IPS DF 6.9 (cell line): ENCODE data around the gene MAP2K4.

Experiments
- DNase-seq: peaks from one replicate; pipeline ENCODE4 v3.0.0-alpha.2; 2013; ENCODE audit warnings: low read depth, low spot score
- H3K27ac ChIP-seq: one replicate; pipeline ENCODE4 v1.5.1; 2013; ENCODE audit warnings: low read length, control low read depth
- H3K27me3 ChIP-seq: 2 replicates; pipeline ENCODE4 v1.6.1; 2013; ENCODE audit warnings: mild to moderate bottlenecking, low read length; ENCODE audit not compliant: control insufficient read depth, insufficient read depth
- H3K36me3 ChIP-seq: 2 replicates; pipeline ENCODE4 v1.6.1; 2013; ENCODE audit warnings: low read length; ENCODE audit not compliant: control insufficient read depth, insufficient read depth
- H3K4me1 ChIP-seq: 2 replicates; pipeline ENCODE4 v1.6.1; 2013; ENCODE audit warnings: low read length; ENCODE audit not compliant: control insufficient read depth, insufficient read depth
- H3K4me3 ChIP-seq: 2 replicates; pipeline ENCODE4 v1.5.1; 2013; ENCODE audit warnings: mild to moderate bottlenecking, low read length
- H3K9me3 ChIP-seq: 2 replicates; pipeline ENCODE4 v1.6.1; 2013; ENCODE audit warnings: low read length, inconsistent platforms; ENCODE audit not compliant: control insufficient read depth, insufficient read depth
- WGBS: extraction: QIAGEN DNeasy Blood & Tissue Kit; methylation state at CpG from one replicate; pipeline ENCODE4 v1.1.7; 2013; ENCODE audit warnings: mixed read lengths, missing lambda C conversion rate; ENCODE audit not compliant: insufficient read length, insufficient coverage; 5-methylcytosine and 5-hydroxymethylcytosine counted together

The MAP2K4 gene

GRCh38 chr17:12037970-12038369 lies 17.3 kb downstream of the MAP2K4 start:
- Histone ChIP-seq H3K27ac (no peak overlapping the region), H3K4me3 (no peak overlapping the region), H3K36me3 (no peaks in the 10 kb centered on the region), H3K4me1 (no peaks in the 10 kb centered on the region), H3K27me3 (no peaks in the 10 kb centered on the region), H3K9me3 (no peaks in the 10 kb centered on the region)
- no CpG with 5 or more reads among the region's 2 CpGs for WGBS
- no peak for DNase-seq

DNA sequence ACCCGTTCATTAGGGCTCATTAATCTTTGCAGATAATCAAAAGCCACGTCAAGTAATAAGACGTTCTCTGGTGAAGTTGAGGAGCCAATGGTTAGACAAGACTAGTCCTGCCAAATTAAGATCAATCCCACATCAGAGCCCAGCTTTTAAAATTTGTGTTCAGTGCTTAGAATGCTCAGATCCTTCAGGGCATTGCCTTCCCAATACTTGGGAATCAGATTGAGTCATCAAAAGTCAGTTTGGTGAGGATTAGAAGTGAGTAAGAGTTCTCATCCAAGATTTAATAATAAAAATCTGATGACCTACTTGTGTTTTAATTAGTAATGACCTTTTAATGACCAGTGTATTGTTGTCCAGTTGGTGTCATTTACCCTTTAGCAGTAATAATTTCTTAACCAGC lies 19.8 kb downstream of the MAP2K4 start:
- WGBS, result no CpG with 5 or more reads among the region's 3 CpGs
- no peaks in the 10 kb centered on the region for H3K4me1 ChIP-seq
- H3K36me3 ChIP-seq, result no peaks in the 10 kb centered on the region
- H3K27ac ChIP-seq, result no peak overlapping the region
- H3K9me3 ChIP-seq, result no peaks in the 10 kb centered on the region
- H3K27me3 ChIP-seq, result no peaks in the 10 kb centered on the region
- no peak for DNase-seq
- H3K4me3 ChIP-seq, result no peak overlapping the region

DNA sequence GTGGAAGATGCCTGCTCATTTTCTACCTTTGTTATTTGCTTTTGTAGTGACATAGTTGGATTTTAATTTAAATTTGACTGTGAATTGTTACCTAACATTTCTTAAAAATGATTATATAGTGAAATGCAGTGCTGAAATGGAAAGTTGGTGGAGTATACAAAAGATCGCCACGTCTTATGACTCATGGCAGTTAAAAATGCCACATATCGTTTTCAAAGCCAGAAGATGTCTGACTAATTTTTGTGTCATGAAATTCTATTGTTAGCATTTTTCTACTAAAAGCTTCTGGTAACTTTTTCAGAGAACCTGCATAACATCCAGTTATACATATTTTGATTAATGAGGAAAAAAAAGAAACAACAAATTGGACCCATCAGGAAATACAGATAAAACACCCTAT lies 20.6 kb downstream of the MAP2K4 start:
- no peak for DNase-seq
- Histone ChIP-seq H3K4me3 (no peak overlapping the region), H3K27me3 (no peaks in the 10 kb centered on the region), H3K27ac (no peak overlapping the region), H3K4me1 (no peaks in the 10 kb centered on the region; the same call in 1 of the 2 replicates), H3K36me3 (no peaks in the 10 kb centered on the region), H3K9me3 (no peaks in the 10 kb centered on the region)
- no CpG with 5 or more reads among the region's 3 CpGs for WGBS

DNA sequence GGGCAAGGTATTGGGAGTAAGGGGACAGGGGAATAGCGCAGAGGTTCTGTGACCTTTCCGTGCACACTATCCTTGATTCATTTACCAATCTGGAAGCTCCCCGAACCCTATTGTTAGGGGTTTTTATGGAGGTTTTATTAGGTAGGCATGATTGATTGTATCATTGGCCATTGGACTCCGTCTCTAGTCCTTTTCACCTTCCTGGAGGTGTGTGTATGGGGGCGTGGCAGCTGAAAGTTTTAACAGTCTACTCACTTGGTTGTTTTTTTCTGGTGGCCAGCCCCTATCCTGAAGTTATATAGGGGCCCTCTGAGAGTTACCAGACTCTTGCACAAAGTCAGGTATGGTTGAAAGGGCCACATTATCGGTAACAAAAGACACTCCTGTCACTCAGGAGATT lies 23.0 kb downstream of the MAP2K4 start:
- H3K9me3 ChIP-seq, result no peaks in the 10 kb centered on the region
- no peak for DNase-seq
- WGBS, result no CpG with 5 or more reads among the region's 6 CpGs
- H3K27me3 ChIP-seq, result no peaks in the 10 kb centered on the region
- H3K4me3 ChIP-seq, result no peak overlapping the region
- no peaks in the 10 kb centered on the region; the same call in 1 of the 2 replicates for H3K4me1 ChIP-seq
- H3K27ac ChIP-seq, result no peak overlapping the region
- no peaks in the 10 kb centered on the region for H3K36me3 ChIP-seq

DNA sequence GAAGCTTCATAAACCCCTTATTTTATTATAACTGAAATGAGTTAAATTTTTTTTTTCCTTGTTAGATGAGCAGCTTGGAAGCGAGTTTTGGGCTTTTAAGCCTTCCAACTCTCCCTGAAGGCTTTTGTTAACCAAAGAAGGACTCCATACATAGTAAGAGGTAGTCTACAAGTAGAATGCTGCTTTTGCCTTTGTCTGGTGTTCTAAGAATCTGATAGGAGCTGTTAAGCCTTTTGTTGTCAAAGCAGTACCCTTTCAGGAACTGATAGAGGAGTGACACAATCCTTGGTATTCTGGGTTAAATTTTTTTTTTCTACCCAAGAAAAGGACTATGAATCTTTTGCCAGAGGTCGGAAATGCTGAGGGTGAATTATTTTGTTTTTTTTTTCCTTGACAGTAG lies 26.1 kb downstream of the MAP2K4 start:
- no peak overlapping the region for H3K4me3 ChIP-seq
- DNase-seq, result peak; percentile 11
- peaks cover 3% of the 10 kb centered on the region; the same call in 1 of the 2 replicates for H3K4me1 ChIP-seq
- H3K36me3 ChIP-seq, result no peaks in the 10 kb centered on the region
- no peaks in the 10 kb centered on the region for H3K9me3 ChIP-seq
- H3K27me3 ChIP-seq, result no peaks in the 10 kb centered on the region
- no CpG with 5 or more reads among the region's 2 CpGs for WGBS
- no peak overlapping the region for H3K27ac ChIP-seq

DNA sequence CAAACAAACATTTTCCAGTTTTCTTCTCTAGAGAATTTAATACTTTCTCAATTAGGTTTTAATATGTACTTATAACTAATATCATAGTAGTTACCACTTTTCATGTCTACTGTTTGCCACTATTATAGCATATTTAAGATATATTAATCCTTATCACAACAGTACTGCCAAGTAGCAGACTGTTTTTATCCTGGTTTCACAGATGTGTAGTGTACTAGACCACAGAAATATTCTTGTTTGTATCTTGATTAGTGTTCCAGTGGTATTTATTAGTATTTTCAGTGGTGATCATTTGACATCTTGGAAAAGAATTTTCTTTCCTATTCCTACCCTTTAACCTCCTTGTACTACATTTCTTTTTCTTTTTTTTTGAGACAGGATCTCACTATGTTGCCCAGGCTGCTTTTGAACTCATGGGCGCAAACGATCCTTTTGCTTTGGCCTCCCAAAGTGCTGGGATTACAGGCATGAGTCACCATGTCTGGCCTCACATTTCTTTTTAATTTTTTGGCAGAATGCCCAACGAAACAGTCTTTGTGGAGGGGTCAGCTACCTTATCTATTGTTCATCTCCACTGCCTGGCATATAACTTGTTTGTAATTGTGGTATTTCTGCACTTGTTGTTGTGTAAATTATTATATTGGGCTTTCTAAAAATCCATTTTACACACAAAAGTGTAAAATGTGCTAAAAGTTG lies 27.2 kb downstream of the MAP2K4 start:
- Histone ChIP-seq H3K9me3 (no peaks in the 10 kb centered on the region), H3K4me1 (peaks cover 3% of the 10 kb centered on the region; the same call in 1 of the 2 replicates), H3K4me3 (no peak overlapping the region), H3K27me3 (no peaks in the 10 kb centered on the region), H3K27ac (no peak overlapping the region), H3K36me3 (no peaks in the 10 kb centered on the region)
- no peak for DNase-seq
- WGBS, result no CpG with 5 or more reads among the region's 3 CpGs

- no CpG with 5 or more reads among the region's 7 CpGs for WGBS
- H3K4me3 ChIP-seq, result no peak overlapping the region
- no peak overlapping the region for H3K27ac ChIP-seq
These were observed 28.3 kb downstream of the MAP2K4 start for GRCh38 chr17:12048843-12049473.

DNA sequence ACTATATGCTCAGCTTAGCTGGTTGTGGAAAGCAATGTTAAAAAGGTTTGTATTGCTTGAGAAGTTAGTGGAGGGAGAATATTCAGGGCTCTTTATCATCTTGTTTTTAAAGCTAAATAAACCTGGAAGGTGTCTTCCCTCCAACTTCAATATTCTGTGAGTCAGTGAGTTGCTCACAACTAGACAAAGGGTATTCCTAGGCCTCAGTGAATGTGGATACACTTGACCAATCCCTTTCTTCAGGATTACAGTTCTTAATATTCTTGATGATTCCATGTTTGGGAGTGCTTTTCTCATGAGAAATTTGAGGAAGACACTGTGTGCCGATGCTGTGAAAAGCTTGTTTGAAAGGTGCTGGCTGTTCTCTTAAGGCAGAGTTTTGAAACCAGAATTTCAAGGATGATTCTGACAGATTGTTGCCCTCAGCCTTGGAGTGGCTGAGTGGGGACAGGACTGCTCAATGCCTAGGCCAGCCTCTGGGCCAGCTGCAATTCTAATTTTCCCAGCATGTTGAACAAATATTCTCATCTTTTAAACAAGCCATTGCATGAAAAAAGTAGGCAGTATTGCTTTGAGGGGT lies 30.1 kb downstream of the MAP2K4 start:
- no peak for DNase-seq
- Histone ChIP-seq H3K36me3 (no peaks in the 10 kb centered on the region), H3K4me1 (peaks cover 3% of the 10 kb centered on the region; the same call in 1 of the 2 replicates), H3K27ac (no peak overlapping the region), H3K27me3 (no peaks in the 10 kb centered on the region), H3K4me3 (no peak overlapping the region), H3K9me3 (no peaks in the 10 kb centered on the region)
- no CpG with 5 or more reads among the region's 1 CpG for WGBS

More at GRCh38 chr17:12048843-12049473, 28.3 kb downstream of the MAP2K4 start:
- H3K27me3 ChIP-seq, result no peaks in the 10 kb centered on the region
- H3K36me3 ChIP-seq, result no peaks in the 10 kb centered on the region
- DNase-seq, result no peak
- no peaks in the 10 kb centered on the region for H3K9me3 ChIP-seq
- peaks cover 3% of the 10 kb centered on the region; the same call in 1 of the 2 replicates for H3K4me1 ChIP-seq

- H3K4me3 ChIP-seq, result no peak overlapping the region
- H3K9me3 ChIP-seq, result no peaks in the 10 kb centered on the region
- no CpG with 5 or more reads among the region's 3 CpGs for WGBS
- no peaks in the 10 kb centered on the region for H3K36me3 ChIP-seq
- H3K27me3 ChIP-seq, result no peaks in the 10 kb centered on the region
- no peak overlapping the region for H3K27ac ChIP-seq
- DNase-seq, result no peak
- peaks cover 3% of the 10 kb centered on the region; the same call in 1 of the 2 replicates for H3K4me1 ChIP-seq
These were observed 32.9 kb downstream of the MAP2K4 start for GRCh38 chr17:12053552-12053951.

GRCh38 chr17:12055889-12056288 lies 35.2 kb downstream of the MAP2K4 start:
- Histone ChIP-seq H3K4me3 (no peak overlapping the region), H3K27ac (no peak overlapping the region), H3K9me3 (no peaks in the 10 kb centered on the region), H3K27me3 (no peaks in the 10 kb centered on the region), H3K4me1 (peaks cover 3% of the 10 kb centered on the region; the same call in 1 of the 2 replicates), H3K36me3 (no peaks in the 10 kb centered on the region)
- DNase-seq, result no peak
